NCI-H1092 (cell line): ENCODE measurements around the gene SHISA7.
"Not testable (repeated sequence)": the region's sequence is repeated elsewhere in the genome, so short reads cannot be mapped to it uniquely, and the experiment has no call there.

Experiments
- DNase-seq: peaks from one replicate; lab custom pipeline; 2025; lab: John Stamatoyannopoulos, UW

Gene SHISA7

GRCh38 chr19:55463583-55464031 lies 20.5 kb upstream of the SHISA7 start:
- no peak for DNase-seq

DNA sequence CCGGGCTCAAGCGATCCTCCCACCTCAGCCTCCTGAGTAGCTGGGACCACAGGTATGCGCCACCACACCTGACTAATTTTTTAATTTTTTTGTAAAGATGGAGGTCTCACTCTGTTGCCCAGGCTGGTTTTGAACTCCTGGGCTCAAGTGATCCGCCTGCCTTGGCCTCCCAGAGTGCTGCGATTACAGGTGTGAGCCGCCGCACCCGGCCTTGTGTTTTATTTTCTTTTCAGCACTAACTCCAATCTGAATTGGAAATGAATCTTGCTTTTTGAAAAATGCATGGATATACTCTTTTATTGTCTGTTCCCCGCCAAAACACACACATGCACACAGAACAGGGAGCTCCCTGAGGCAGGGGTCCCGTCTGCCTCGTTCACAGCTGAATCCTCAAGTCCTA lies 19.6 kb upstream of the SHISA7 start:
- no peak for DNase-seq

DNA sequence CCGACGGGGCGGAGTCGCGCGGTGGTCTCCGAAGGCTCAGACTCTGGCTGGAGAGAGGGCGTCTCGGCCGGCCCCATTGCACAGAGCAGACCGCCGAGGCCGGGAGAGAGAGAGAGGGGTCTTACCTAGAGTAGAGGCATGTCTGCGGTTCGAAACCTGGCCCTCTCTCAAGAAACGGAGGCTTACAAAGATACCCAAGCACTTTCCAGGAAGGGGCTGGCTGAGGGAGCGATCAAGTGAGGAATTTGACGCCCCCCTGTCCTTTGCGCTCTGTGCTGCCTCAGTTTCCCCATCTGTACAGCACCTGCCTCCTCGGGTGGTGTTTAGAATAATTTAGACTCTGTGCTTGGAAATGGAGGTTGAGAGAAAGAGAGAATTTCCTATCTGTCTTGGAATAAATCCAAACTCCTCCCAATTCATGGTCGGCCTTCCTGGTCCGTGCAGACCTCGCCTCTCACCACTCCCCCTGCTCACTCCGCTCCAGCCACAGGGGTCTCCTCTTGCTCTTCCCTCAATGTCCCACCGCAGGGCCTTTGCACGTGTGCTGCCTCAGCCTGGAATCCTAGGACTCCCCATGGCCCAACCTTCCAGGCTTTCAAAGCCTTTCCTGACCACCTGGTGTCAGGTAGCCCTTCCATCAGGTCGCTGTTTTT lies 19.0 kb upstream of the SHISA7 start:
- DNase-seq, result no peak

DNA sequence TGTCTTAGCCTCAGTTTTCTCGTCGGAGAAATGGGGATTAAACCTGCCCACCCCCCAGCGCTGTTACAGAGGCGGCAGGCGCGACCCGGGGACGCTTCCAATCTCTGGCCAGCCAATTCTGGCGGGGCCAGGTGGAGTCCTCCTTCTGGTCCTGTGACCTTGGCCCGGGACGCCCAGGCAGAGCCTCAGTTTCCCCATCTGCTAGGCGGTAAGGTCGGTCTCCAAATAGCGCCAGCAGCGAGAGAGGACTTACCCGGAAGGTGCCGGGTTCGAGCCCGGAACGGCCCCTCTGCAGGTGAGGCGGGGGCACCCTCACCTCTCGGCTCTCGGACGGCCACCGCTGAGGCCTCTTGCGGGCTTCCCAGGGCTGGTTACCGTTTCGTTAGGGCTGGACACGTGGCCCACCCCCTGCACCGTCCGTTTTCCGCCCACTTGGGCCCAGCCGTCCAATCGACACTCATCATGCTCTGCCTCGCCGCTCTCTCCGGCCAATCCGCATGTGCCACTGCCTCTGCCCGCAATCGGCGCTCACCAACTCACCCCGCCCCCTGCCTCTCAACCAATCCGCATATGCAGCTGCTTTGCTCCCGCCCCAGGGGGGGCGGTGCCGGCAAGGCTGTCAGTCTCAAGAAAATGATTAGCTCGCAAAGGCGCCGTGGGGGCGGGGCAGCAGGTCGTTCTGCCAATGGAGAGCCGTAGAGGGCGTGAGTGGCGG lies 18.3 kb upstream of the SHISA7 start, which contains the start of gene ISOC2:
Gene ISOC2 (minus strand): TSS at position 384 of the 715 bp plus-strand sequence. CDS start 5,156 bp downstream, outside the sequence.
- DNase-seq, result peak; percentile 98

- DNase-seq, result no peak
These were observed 17.7 kb upstream of the SHISA7 start for GRCh38 chr19:55460670-55461258.

GRCh38 chr19:55459950-55460657 lies 17.0 kb upstream of the SHISA7 start:
- DNase-seq, result no peak

DNA sequence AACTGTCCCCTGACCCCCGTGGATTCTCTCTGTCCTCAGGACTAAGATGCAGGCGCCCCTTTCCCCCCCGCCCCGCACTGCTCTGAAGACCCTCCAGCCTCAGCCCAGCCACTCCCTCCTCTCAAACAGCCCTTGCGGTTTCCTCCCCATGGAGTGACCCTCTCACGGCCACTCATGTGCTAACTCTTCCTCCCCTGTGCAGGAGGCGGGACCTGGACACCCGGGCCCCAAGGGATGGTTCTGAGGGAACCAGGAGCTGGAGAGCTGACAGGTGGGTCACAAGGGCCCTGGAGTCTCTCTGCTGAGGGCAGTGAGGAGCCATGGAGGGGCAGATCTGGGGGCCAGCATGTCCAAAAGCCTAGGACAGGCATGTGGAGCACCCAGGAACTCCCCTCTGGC lies 16.4 kb upstream of the SHISA7 start:
- DNase-seq, result no peak

- DNase-seq, result no peak
These were observed 14.8 kb upstream of the SHISA7 start for GRCh38 chr19:55457683-55458457.

DNA sequence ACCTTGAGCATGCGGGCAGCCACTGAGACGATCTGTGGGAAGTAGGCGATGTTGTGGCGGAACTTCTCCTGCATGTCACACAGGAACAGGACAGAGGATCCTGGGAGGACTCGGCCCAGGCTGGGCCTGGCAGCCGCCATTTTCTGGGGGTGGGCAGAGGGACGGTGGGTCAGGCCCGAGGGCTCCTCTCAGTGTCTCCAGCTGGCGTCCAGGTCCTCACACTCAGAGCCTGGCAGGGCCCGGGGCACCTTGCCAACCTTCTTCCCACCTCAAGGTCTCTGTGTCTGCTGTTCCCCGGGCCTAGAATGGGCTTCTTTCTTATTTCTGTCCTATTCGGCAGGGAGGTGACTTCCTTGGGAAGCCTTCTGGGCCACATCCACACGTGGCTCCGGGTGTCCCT lies 13.2 kb upstream of the SHISA7 start:
- DNase-seq, result no peak

DNA sequence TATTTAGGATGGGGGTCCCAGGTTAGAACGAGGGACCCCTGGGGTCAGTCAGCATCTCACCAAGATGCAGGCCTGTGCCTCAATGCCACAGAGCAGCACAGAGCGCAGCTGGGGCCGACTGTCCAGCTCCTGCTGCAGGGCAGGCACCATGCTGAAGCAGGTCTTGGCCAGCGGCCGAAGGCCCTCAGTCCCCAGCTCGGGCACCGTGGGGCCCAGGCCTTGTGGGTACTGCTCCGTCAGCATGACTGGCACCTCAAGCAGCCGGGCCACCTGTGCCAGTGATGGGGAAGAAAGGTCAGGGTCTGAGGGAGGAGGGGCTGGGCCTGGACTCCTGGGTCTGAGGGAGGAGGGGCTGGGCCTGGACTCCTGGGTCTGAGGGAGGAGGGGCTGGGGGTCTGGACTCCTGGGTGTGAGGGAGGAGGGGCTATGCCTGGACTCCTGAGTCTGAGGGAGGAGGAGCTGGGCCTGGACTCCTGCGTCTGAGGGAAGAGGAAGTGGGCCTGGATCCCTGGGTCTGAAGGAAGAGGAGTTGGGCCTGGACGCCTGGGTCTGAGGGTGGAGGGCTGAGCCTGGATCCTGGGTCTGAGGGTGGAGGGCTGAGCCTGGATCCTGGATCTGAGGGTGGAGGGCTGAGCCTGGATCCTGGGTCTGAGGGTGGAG lies 12.6 kb upstream of the SHISA7 start:
- no peak for DNase-seq

DNA sequence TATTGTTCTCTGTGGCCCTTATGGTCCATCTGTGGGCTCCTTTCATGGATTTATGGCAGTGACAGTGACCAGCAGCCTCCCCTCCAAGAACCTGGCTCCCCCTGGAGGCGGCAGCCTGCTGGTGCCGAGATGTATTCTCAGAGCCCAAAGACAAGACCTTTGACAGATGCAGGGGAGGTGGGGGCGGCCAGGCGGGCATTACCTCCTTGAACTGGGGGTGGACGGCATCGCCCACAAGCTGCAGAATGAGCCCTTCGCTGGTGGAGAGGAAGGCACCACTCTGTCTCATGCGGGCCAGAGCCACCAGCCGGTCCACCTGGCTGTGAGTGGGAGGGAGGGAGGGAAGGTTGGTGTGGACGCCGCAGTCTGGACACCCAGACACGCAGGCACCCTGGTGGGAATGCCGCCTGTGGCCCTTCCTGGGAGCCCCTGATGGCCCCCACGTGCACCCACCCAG lies 11.7 kb upstream of the SHISA7 start:
- DNase-seq, result no peak

GRCh38 chr19:55453511-55454260 lies 10.6 kb upstream of the SHISA7 start:
- DNase-seq, result no peak

GRCh38 chr19:55452749-55453346 lies 9.7 kb upstream of the SHISA7 start:
- peak; percentile 80 for DNase-seq

- no peak for DNase-seq
These were observed 9.1 kb upstream of the SHISA7 start for GRCh38 chr19:55451965-55452748.

GRCh38 chr19:55451163-55451964 lies 8.3 kb upstream of the SHISA7 start:
- DNase-seq, result no peak

DNA sequence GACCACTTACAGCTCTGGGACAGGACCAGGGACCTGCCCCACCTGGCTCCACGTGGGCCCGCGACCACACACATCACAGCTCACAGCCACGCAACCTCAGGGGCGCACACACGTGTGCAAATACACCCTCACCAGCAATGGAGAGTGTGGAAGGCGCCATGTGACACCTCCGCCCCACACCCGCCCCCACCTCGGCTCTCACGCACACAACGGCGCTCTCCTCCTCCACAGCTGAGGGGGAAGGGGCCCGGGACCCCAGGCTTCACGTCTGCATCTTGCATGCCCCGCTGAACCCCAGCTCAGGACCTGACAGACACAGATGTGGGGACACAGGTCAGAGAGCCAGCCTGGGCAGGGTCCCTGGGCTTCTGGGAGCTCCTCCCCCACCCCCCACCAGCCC lies 6.4 kb upstream of the SHISA7 start:
- no peak for DNase-seq

DNA sequence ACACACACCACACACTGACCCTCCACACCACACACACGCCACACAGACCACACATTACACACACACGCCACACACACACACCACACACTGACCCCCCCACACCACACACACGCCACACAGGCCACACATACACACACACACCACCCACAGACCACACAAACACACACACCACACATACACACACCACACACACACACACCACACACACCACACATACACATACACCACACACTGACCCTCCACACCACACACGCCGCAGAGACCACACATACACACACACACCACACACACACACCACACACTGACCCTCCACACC lies 5.0 kb upstream of the SHISA7 start:
- not testable (repeated sequence) for DNase-seq

- DNase-seq, result no peak
These were observed 4.5 kb upstream of the SHISA7 start for GRCh38 chr19:55447421-55448174.
